HepG2 (cell line): ENCODE measurements around the gene PRKRIP1. TPM values are rescaled to one million over a fixed set of nuclear protein-coding genes. Genes with fewer than 3 reads are reported as not detected.

Source experiments
- AKNA ChIP-seq: sonication (generic); formaldehyde crosslinking; IDR thresholded peaks from 2 replicates; pipeline ENCODE4 v1.4.0; 2020; ENCODE audit warnings: missing genetic modification reagents, borderline replicate concordance
- DNMT1 ChIP-seq: sonication (generic); formaldehyde crosslinking; IDR thresholded peaks from 2 replicates; pipeline ENCODE4 v1.5.1; 2020; ENCODE audit warnings: mild to moderate bottlenecking, missing genetic modification reagents
- GABPB1 ChIP-seq: IDR thresholded peaks from 2 replicates; pipeline ENCODE4 v1.6.1; 2016; ENCODE audit warnings: mild to moderate bottlenecking, missing genetic modification reagents, moderate library complexity, missing compliant biosample characterization
- HDAC6 ChIP-seq: fragments of 200-600 bp; sonication (generic); IDR thresholded peaks from 2 replicates; pipeline ENCODE4 v1.7.0; 2017; ENCODE audit warnings: mild to moderate bottlenecking, antibody characterized with exemption, low read length, low read depth
- MAX ChIP-seq: IDR thresholded peaks from 2 replicates; pipeline ENCODE4 v1.6.1; 2012; ENCODE audit warnings: inconsistent platforms
- MLXIP ChIP-seq: sonication (generic); formaldehyde crosslinking; IDR thresholded peaks from 2 replicates; pipeline ENCODE4 v1.9.0; 2021; ENCODE audit warnings: missing genetic modification reagents, borderline replicate concordance
- SAP130 ChIP-seq: IDR thresholded peaks from 2 replicates; pipeline ENCODE4 v1.6.1; 2016; ENCODE audit warnings: low read depth
- SMC3 ChIP-seq: IDR thresholded peaks from 2 replicates; pipeline ENCODE4 v1.6.1; 2011; ENCODE audit warnings: low read length, improper control_type of control experiment
- THAP8 ChIP-seq: sonication (generic); formaldehyde crosslinking; IDR thresholded peaks from 2 replicates; pipeline ENCODE4 v1.5.1; 2020; ENCODE audit warnings: missing genetic modification reagents, mild to moderate bottlenecking, borderline replicate concordance
- ZNF260 ChIP-seq: sonication (generic); formaldehyde crosslinking; IDR thresholded peaks from 2 replicates; pipeline ENCODE4 v1.4.0; 2020; ENCODE audit warnings: missing genetic modification reagents, low read depth, mild to moderate bottlenecking, borderline replicate concordance
- ZNF513 ChIP-seq: sonication (generic); formaldehyde crosslinking; conservative IDR thresholded peaks from 2 replicates; pipeline ENCODE4 v1.5.0; 2020; ENCODE audit warnings: missing genetic modification reagents
- ZNF563 ChIP-seq: sonication (generic); formaldehyde crosslinking; IDR thresholded peaks from 2 replicates; pipeline ENCODE4 v1.8.0; 2022; ENCODE audit warnings: mild to moderate bottlenecking, moderate library complexity, missing genetic modification reagents
- ZNF597 ChIP-seq: sonication (generic); formaldehyde crosslinking; IDR thresholded peaks from 2 replicates; pipeline ENCODE4 v1.5.0; 2020; ENCODE audit warnings: missing genetic modification reagents
- ZSCAN12 ChIP-seq: sonication (generic); formaldehyde crosslinking; IDR thresholded peaks from 2 replicates; pipeline ENCODE4 v1.9.0; 2021; ENCODE audit warnings: mild to moderate bottlenecking, missing genetic modification reagents
- polyA plus RNA-seq, 8 experiments: library from polyadenylated mRNA; depleted of rRNA in 3 of 8; stranded (reverse) in 7 of 8; unstranded in 1 of 8; fragments of >200 nt; fragmentation: Illumina TruSeq in 4 of 8; extraction: Trizol in 4 of 8; gene quantifications; 2 replicates each; pipeline versions ENCODE4 v1.2.1 to v1.2.3, GENCODE V29; 2011 to 2016; ENCODE audit warnings: low read depth in 4 of 8, missing spikeins in 1 of 8, mixed read lengths in 1 of 8; ENCODE audit not compliant: insufficient read depth in 1 of 8
- total RNA-seq, 5 experiments: library from RNA; depleted of rRNA; stranded (reverse); fragments of >200 nt; fragmentation: Illumina TruSeq; extraction: Trizol; gene quantifications; 2 replicates each; pipeline ENCODE4 v1.2.3, GENCODE V29; 2016; ENCODE audit warnings: low read depth in 1 of 5

Gene PRKRIP1
- total and polyA plus RNA-seq, 2 of the 13 experiments (the other 11 are each of a cell fraction or from before 2014, with no cell fraction given) = 13.2 to 16.8 TPM

GRCh38 chr7:102433219-102434038 lies 37.3 kb downstream of the PRKRIP1 start, which contains the start of gene ORAI2 (continued):
- no peak for TF ChIP-seq ZNF260
- TF ChIP-seq ZNF563 = 0 out of 2 replicates have a peak, but pooled peaks have one; percentile 31
- TF ChIP-seq HDAC6 = no peak
- no peak for TF ChIP-seq SMC3
- no peak for TF ChIP-seq ZNF513 (CRISPR knock-in tag)
- 0 out of 2 replicates have a peak, but pooled peaks have one; percentile 31 for TF ChIP-seq THAP8
- peak; percentile 46; the same call in 1 of the 2 replicates for TF ChIP-seq GABPB1 (CRISPR knock-in tag)
- peak; percentile 52 for TF ChIP-seq MAX
- TF ChIP-seq ZSCAN12 (CRISPR knock-in tag) = no peak
- TF ChIP-seq AKNA = no peak
- no peak for TF ChIP-seq ZNF597
- no peak for TF ChIP-seq MLXIP (CRISPR knock-in tag)
- TF ChIP-seq DNMT1 (CRISPR knock-in tag) = no peak
- TF ChIP-seq SAP130 = peak; percentile 36; the same call in 1 of the 2 replicates
